CD4-positive, alpha-beta T cell treated with Interleukin-6 at 100 ng/mL for 8 hours (primary cell): ENCODE results near the gene CCDC86.

Experiments
- DNase-seq: peaks from one replicate; pipeline ENCODE4 v3.0.0-alpha.2; 2020; ENCODE audit warnings: mixed read lengths, low spot score

Gene CCDC86

GRCh38 chr11:60891103-60891741 lies 49.3 kb downstream of the CCDC86 start:
- no peak for DNase-seq

- DNase-seq = no peak
Measured at GRCh38 chr11:60895687-60896086, 53.8 kb downstream of the CCDC86 start.

GRCh38 chr11:60897496-60897895 lies 55.6 kb downstream of the CCDC86 start:
- no peak for DNase-seq

GRCh38 chr11:60899046-60899936 lies 57.4 kb downstream of the CCDC86 start:
- DNase-seq = peak; percentile 42

- DNase-seq = no peak
Measured at GRCh38 chr11:60899977-60900376, 58.1 kb downstream of the CCDC86 start.
